Natural killer cell treated with Interleukin-12 subunit alpha and Interleukin-12 subunit beta and Interleukin-15 and Interleukin-18, amount 100 ng/mL, for 72 hours (primary cell): Measurements from ENCODE around the gene MYO5B. TPM values are rescaled to one million over a fixed set of nuclear protein-coding genes. Genes with fewer than 3 reads are reported as not detected.
"Not testable (repeated sequence)": the region's sequence is repeated elsewhere in the genome, so short reads cannot be mapped to it uniquely, and the experiment has no call there.

ENCODE experiments used
- ATAC-seq, 2 donors: fragments of 150-1000 bp; cut with Tn5 transposase in 1 of 2; sonication (Bioruptor Pico), chemical (Tn5 transposase) in 1 of 2; 2 replicates each; pipeline ENCODE4 v1.10.0; 2021
- DNase-seq: peaks from one replicate; pipeline ENCODE4 v3.0.0; 2022; ENCODE audit warnings: low spot score
- H3K27ac Mint-ChIP-seq, 2 donors: 1 replicate in 1 of 2; 2 replicates in 1 of 2; pipeline ENCODE4 v1.8.0; 2022; ENCODE audit warnings: mixed read lengths in 2 of 2, mild to moderate bottlenecking in 1 of 2, moderate library complexity in 1 of 2
- H3K27me3 Mint-ChIP-seq, 2 donors: 1 replicate in 1 of 2; 2 replicates in 1 of 2; pipeline ENCODE4 v1.8.0; 2022; ENCODE audit warnings: mixed read lengths in 2 of 2
- H3K36me3 Mint-ChIP-seq: one replicate; pipeline ENCODE4 v1.8.0; 2022; ENCODE audit warnings: mixed read lengths
- H3K4me1 Mint-ChIP-seq, 2 donors: 1 replicate in 1 of 2; 2 replicates in 1 of 2; pipeline ENCODE4 v1.8.0; 2022; ENCODE audit warnings: low read depth in 2 of 2, mixed read lengths in 2 of 2, mild to moderate bottlenecking in 1 of 2
- H3K4me3 Mint-ChIP-seq: one replicate; pipeline ENCODE4 v1.8.0; 2022; ENCODE audit warnings: mixed read lengths
- H3K9me3 Mint-ChIP-seq: 2 replicates; pipeline ENCODE4 v1.8.0; 2022; ENCODE audit warnings: mixed read lengths
- total RNA-seq, 2 donors: library from RNA; stranded (reverse); gene quantifications; one replicate each; pipeline ENCODE4 v1.2.3, GENCODE V29; 2022

Gene MYO5B
- not detected for total RNA-seq

GRCh38 chr18:50194631-50195532 is at the start of gene MYO5B:
MYO5B (minus strand) TSS chr18:50195147; CDS start chr18:50194793, 354 bp downstream.
- peaks cover 33 to 62% of the 10 kb centered on the region in 2 donors for H3K27me3 Mint-ChIP-seq
- no peak within 1 kb of the TSS for H3K27ac Mint-ChIP-seq
- DNase-seq = no peak

GRCh38 chr18:50241768-50242167 is 46.8 kb upstream of the MYO5B start:
- peaks cover 10% of the 10 kb centered on the region for H3K9me3 Mint-ChIP-seq

More at GRCh38 chr18:50194631-50195532, at the start of gene MYO5B:
- Mint-ChIP-seq H3K9me3 (no peaks in the 10 kb centered on the region), H3K4me1 (peaks cover 3 to 6% of the 10 kb centered on the region in 2 donors), H3K4me3 (peak within 1 kb of the TSS; percentile 76), H3K36me3 (no peaks in the 10 kb centered on the region)
- peak; percentile 71 to 78 for ATAC-seq

GRCh38 chr18:50240080-50240563 is 45.2 kb upstream of the MYO5B start:
- peaks cover 10% of the 10 kb centered on the region for H3K36me3 Mint-ChIP-seq
- H3K4me3 Mint-ChIP-seq = no peak overlapping the region
- peaks cover 10% of the 10 kb centered on the region for H3K9me3 Mint-ChIP-seq
- H3K27me3 Mint-ChIP-seq = peaks cover 10 to 32% of the 10 kb centered on the region in 2 donors
- H3K27ac Mint-ChIP-seq = no peak overlapping the region
- ATAC-seq = no peak
- H3K4me1 Mint-ChIP-seq = no peaks in the 10 kb centered on the region
- DNase-seq = no peak

More at GRCh38 chr18:50241768-50242167, 46.8 kb upstream of the MYO5B start:
- H3K4me3 Mint-ChIP-seq, H3K27ac Mint-ChIP-seq, ATAC-seq, DNase-seq, H3K4me1 Mint-ChIP-seq: not testable (repeated sequence)
- H3K27me3 Mint-ChIP-seq = peaks cover 10 to 26% of the 10 kb centered on the region in 2 donors
- H3K36me3 Mint-ChIP-seq = peaks cover 10% of the 10 kb centered on the region

GRCh38 chr18:50232419-50232818 is 37.5 kb upstream of the MYO5B start:
- ATAC-seq (no peak), DNase-seq (no peak)
- H3K9me3 Mint-ChIP-seq = no peaks in the 10 kb centered on the region
- no peaks in the 10 kb centered on the region for H3K36me3 Mint-ChIP-seq
- H3K4me3 Mint-ChIP-seq = no peak overlapping the region
- peaks cover 24 to 30% of the 10 kb centered on the region in 2 donors for H3K27me3 Mint-ChIP-seq
- peaks cover 4 to 5% of the 10 kb centered on the region in 2 donors for H3K4me1 Mint-ChIP-seq
- H3K27ac Mint-ChIP-seq = no peak overlapping the region

- H3K9me3 Mint-ChIP-seq = no peaks in the 10 kb centered on the region
- H3K4me1 Mint-ChIP-seq = peaks cover 4 to 5% of the 10 kb centered on the region in 2 donors
- no peak overlapping the region for H3K27ac Mint-ChIP-seq
- H3K27me3 Mint-ChIP-seq = peaks cover 31 to 35% of the 10 kb centered on the region in 2 donors
- ATAC-seq (peak; percentile 57 to 74), DNase-seq (no peak)
- H3K36me3 Mint-ChIP-seq = no peaks in the 10 kb centered on the region
- no peak overlapping the region for H3K4me3 Mint-ChIP-seq
Observed at GRCh38 chr18:50231621-50232020, 36.7 kb upstream of the MYO5B start.

- peaks cover 13% of the 10 kb centered on the region for H3K36me3 Mint-ChIP-seq
- H3K27me3 Mint-ChIP-seq = peaks cover 28 to 49% of the 10 kb centered on the region in 2 donors
- H3K9me3 Mint-ChIP-seq, H3K4me3 Mint-ChIP-seq, DNase-seq, H3K4me1 Mint-ChIP-seq, ATAC-seq, H3K27ac Mint-ChIP-seq: not testable (repeated sequence)
Observed at GRCh38 chr18:50220249-50220648, 25.3 kb upstream of the MYO5B start.

- no peak overlapping the region for H3K4me3 Mint-ChIP-seq
- no peaks in the 10 kb centered on the region for H3K4me1 Mint-ChIP-seq
- no peak for DNase-seq
- H3K36me3 Mint-ChIP-seq = peaks cover 13% of the 10 kb centered on the region
- H3K27me3 Mint-ChIP-seq = peaks cover 25 to 53% of the 10 kb centered on the region in 2 donors
- H3K27ac Mint-ChIP-seq = no peak overlapping the region
- peaks cover 9% of the 10 kb centered on the region for H3K9me3 Mint-ChIP-seq
- no peak for ATAC-seq
Observed at GRCh38 chr18:50218432-50219197, 23.7 kb upstream of the MYO5B start.

- Mint-ChIP-seq H3K4me3 (no peak overlapping the region), H3K27ac (no peak overlapping the region), H3K36me3 (no peaks in the 10 kb centered on the region), H3K4me1 (peaks cover 0 to 2% of the 10 kb centered on the region in 2 donors), H3K27me3 (peaks cover 28 to 54% of the 10 kb centered on the region in 2 donors), H3K9me3 (no peaks in the 10 kb centered on the region)
- DNase-seq = no peak
- ATAC-seq = no peak
Observed at GRCh38 chr18:50209311-50209710, 14.4 kb upstream of the MYO5B start.

GRCh38 chr18:50207722-50208121 is 12.8 kb upstream of the MYO5B start:
- H3K4me3 Mint-ChIP-seq = no peak overlapping the region
- no peak for DNase-seq
- no peak overlapping the region for H3K27ac Mint-ChIP-seq
- no peak for ATAC-seq
- no peaks in the 10 kb centered on the region for H3K36me3 Mint-ChIP-seq
- H3K9me3 Mint-ChIP-seq = no peaks in the 10 kb centered on the region
- peaks cover 38 to 54% of the 10 kb centered on the region in 2 donors for H3K27me3 Mint-ChIP-seq
- peaks cover 0 to 2% of the 10 kb centered on the region in 2 donors for H3K4me1 Mint-ChIP-seq

GRCh38 chr18:50203801-50204604 is 9.1 kb upstream of the MYO5B start:
- Mint-ChIP-seq H3K9me3 (no peaks in the 10 kb centered on the region), H3K4me3 (no peak overlapping the region), H3K27ac (no peak overlapping the region), H3K27me3 (peaks cover 35 to 41% of the 10 kb centered on the region in 2 donors), H3K36me3 (no peaks in the 10 kb centered on the region), H3K4me1 (peaks cover 0 to 2% of the 10 kb centered on the region in 2 donors)
- ATAC-seq (peak in 1 of 2 donors; percentile 38), DNase-seq (no peak)

GRCh38 chr18:50201476-50202018 is 6.6 kb upstream of the MYO5B start:
- no peaks in the 10 kb centered on the region for H3K9me3 Mint-ChIP-seq
- no peak for DNase-seq
- peaks cover 0 to 2% of the 10 kb centered on the region in 2 donors for H3K4me1 Mint-ChIP-seq
- H3K36me3 Mint-ChIP-seq = no peaks in the 10 kb centered on the region
- ATAC-seq = no peak
- H3K4me3 Mint-ChIP-seq = no peak overlapping the region
- H3K27ac Mint-ChIP-seq = no peak overlapping the region
- H3K27me3 Mint-ChIP-seq = peaks cover 40 to 55% of the 10 kb centered on the region in 2 donors

- Mint-ChIP-seq H3K9me3 (no peaks in the 10 kb centered on the region), H3K27ac (no peak overlapping the region), H3K36me3 (no peaks in the 10 kb centered on the region), H3K4me1 (peaks cover 2 to 6% of the 10 kb centered on the region in 2 donors), H3K27me3 (peaks cover 42 to 52% of the 10 kb centered on the region in 2 donors), H3K4me3 (no peak overlapping the region)
- no peak for DNase-seq
- no peak for ATAC-seq
Observed at GRCh38 chr18:50199921-50200320, 5.0 kb upstream of the MYO5B start.
